CD4-positive, CD25-positive, alpha-beta regulatory T cell (primary cell): ENCODE data around the gene JAK1. TPM values are rescaled to one million over a fixed set of nuclear protein-coding genes. Genes with fewer than 3 reads are reported as not detected.

Experiments
- ATAC-seq, 2 donors: fragments of 150-1000 bp; cut with Tn5 transposase; one replicate each; pipeline ENCODE4 v1.10.0; 2021; ENCODE audit warnings: low read depth in 2 of 2, moderate number of reproducible peaks in 2 of 2, moderate library complexity in 1 of 2
- DNase-seq, 3 donors: peaks; one replicate each; pipeline versions ENCODE4 v3.0.0 to v3.0.0-alpha.2; 2012 to 2022; ENCODE audit warnings: mixed read lengths in 1 of 3
- H3K27ac ChIP-seq: one replicate; pipeline ENCODE4 v1.7.0; 2013; ENCODE audit warnings: mild to moderate bottlenecking, low read length; ENCODE audit not compliant: insufficient read depth, poor library complexity, severe bottlenecking
- H3K27me3 ChIP-seq: one replicate; pipeline ENCODE4 v1.7.0; 2013; ENCODE audit warnings: low read length; ENCODE audit not compliant: control insufficient read depth, insufficient read depth
- H3K36me3 ChIP-seq: one replicate; pipeline ENCODE4 v1.7.0; 2013; ENCODE audit warnings: mild to moderate bottlenecking, low read length, moderate library complexity; ENCODE audit not compliant: control insufficient read depth, insufficient read depth
- H3K4me1 ChIP-seq: 2 replicates; pipeline ENCODE4 v1.7.0; 2013; ENCODE audit warnings: mild to moderate bottlenecking, low read length; ENCODE audit not compliant: insufficient read depth, control insufficient read depth, poor library complexity, severe bottlenecking
- H3K4me3 ChIP-seq: one replicate; pipeline ENCODE4 v1.7.0; 2013; ENCODE audit warnings: low read depth, mild to moderate bottlenecking, low read length, moderate library complexity
- H3K9me3 ChIP-seq, 2 experiments: 1 replicate in 1 of 2; 2 replicates in 1 of 2; pipeline ENCODE4 v1.7.0; 2013; ENCODE audit warnings: low read length in 2 of 2, mild to moderate bottlenecking in 1 of 2, moderate library complexity in 1 of 2; ENCODE audit not compliant: control insufficient read depth in 2 of 2
- H3K27ac Mint-ChIP-seq, 3 donors: one replicate each; pipeline ENCODE4 v1.8.0; 2020 to 2022; ENCODE audit warnings: mild to moderate bottlenecking in 3 of 3, mixed read lengths in 3 of 3, moderate library complexity in 2 of 3
- H3K27me3 Mint-ChIP-seq: one replicate; pipeline ENCODE4 v1.8.0; 2022; ENCODE audit warnings: mild to moderate bottlenecking, mixed read lengths
- H3K36me3 Mint-ChIP-seq: one replicate; pipeline ENCODE4 v1.8.0; 2020; ENCODE audit warnings: mixed read lengths
- H3K4me1 Mint-ChIP-seq, 4 donors: one replicate each; pipeline ENCODE4 v1.8.0; 2020 to 2022; ENCODE audit warnings: mixed read lengths in 4 of 4, mild to moderate bottlenecking in 1 of 4
- H3K4me3 Mint-ChIP-seq, 4 donors: one replicate each; pipeline ENCODE4 v1.8.0; 2020 to 2022; ENCODE audit warnings: mild to moderate bottlenecking in 4 of 4, mixed read lengths in 4 of 4, moderate library complexity in 3 of 4
- H3K9me3 Mint-ChIP-seq, 7 donors: one replicate each; pipeline ENCODE4 v1.8.0; 2020 to 2022; ENCODE audit warnings: mixed read lengths in 7 of 7, mild to moderate bottlenecking in 3 of 7, moderate library complexity in 2 of 7
- polyA plus RNA-seq, 4 donors: library from polyadenylated mRNA; unstranded; fragments of 300-500 nt; fragmentation: Illumina TruSeq; gene quantifications; one replicate each; pipeline ENCODE4 v1.2.3, GENCODE V29; 2021
- total RNA-seq: library from RNA; stranded (reverse); gene quantifications from one replicate; pipeline ENCODE4 v1.2.3, GENCODE V29; 2022

Gene JAK1
- total and polyA plus RNA-seq, 5 donors from 2014 or later, result 215 to 333 (median 229) TPM

- Mint-ChIP-seq H3K9me3 (no peaks in the 10 kb centered on the region), H3K27ac (peak overlapping the region in 1 of 3 donors; percentile 50), H3K36me3 (peaks cover 5% of the 10 kb centered on the region), H3K27me3 (no peaks in the 10 kb centered on the region), H3K4me1 (peaks cover 60 to 97% (median 89%) of the 10 kb centered on the region in 4 donors), H3K4me3 (peak overlapping the region in 3 of 4 donors; percentile 3 to 79 (median 58))
- DNase-seq, result no peak
- no peak for ATAC-seq
- Histone ChIP-seq H3K36me3 (no peaks in the 10 kb centered on the region), H3K27ac (no peak overlapping the region), H3K4me3 (peak overlapping the region; percentile 14), H3K27me3 (no peaks in the 10 kb centered on the region), H3K4me1 (peaks cover 56% of the 10 kb centered on the region), H3K9me3 (no peaks in the 10 kb centered on the region)
Measured at GRCh38 chr1:64908575-64908974, 57.8 kb downstream of the JAK1 start.

DNA sequence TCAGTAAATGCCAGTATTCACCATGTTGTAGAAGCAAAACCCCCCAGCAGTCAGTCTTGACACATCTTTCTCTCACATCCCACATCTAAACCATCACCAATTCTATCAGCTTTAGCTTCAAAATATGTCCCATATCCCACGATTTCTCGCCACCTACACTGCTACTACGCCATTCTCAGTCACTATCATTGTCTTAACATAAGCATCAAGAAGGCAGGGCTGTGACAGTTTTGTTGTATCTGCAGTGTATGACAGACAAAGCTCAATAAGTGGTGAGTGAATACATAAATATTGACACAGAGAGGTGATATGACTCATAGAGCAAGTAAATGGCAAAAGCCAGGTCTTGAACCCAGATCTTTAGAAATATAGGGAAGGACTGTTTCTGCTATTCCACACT, 59.9 kb downstream of the JAK1 start:
- Mint-ChIP-seq H3K4me3 (peak overlapping the region; percentile 0 to 64 (median 26)), H3K27ac (peak overlapping the region; percentile 14 to 89 (median 52)), H3K9me3 (no peaks in the 10 kb centered on the region), H3K4me1 (peaks cover 53 to 96% (median 84%) of the 10 kb centered on the region in 4 donors), H3K27me3 (no peaks in the 10 kb centered on the region), H3K36me3 (peaks cover 5% of the 10 kb centered on the region)
- H3K9me3 ChIP-seq, result no peaks in the 10 kb centered on the region
- peaks cover 47% of the 10 kb centered on the region for H3K4me1 ChIP-seq
- no peak for DNase-seq
- no peaks in the 10 kb centered on the region for H3K36me3 ChIP-seq
- peak overlapping the region; percentile 5 for H3K4me3 ChIP-seq
- no peaks in the 10 kb centered on the region for H3K27me3 ChIP-seq
- peak overlapping the region; percentile 35 for H3K27ac ChIP-seq
- no peak for ATAC-seq

DNA sequence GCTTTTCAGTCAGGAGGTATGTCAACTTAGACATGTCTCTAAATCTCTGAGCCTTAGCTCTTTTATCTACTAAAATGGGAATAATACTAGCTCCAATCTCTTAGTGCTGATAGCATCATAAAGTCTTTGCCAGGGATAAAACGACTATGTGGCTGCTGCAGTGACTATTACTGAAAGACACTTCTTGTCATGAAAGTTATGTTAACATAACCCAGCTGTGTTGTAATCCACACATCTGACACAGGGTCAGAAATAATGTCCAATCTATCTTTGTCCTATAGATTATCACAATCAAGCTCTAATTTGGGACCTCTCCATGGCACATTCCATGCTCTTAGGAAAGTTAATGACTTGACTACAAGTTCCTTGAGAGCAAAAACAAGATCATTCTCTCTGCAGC, 62.8 kb downstream of the JAK1 start:
- Histone ChIP-seq H3K36me3 (peaks cover 5% of the 10 kb centered on the region), H3K4me1 (peaks cover 72% of the 10 kb centered on the region), H3K27ac (no peak overlapping the region), H3K9me3 (no peaks in the 10 kb centered on the region), H3K4me3 (peak overlapping the region; percentile 22), H3K27me3 (no peaks in the 10 kb centered on the region)
- Mint-ChIP-seq H3K36me3 (peaks cover 5% of the 10 kb centered on the region), H3K27ac (peak overlapping the region; percentile 5 to 48 (median 39)), H3K4me3 (peak overlapping the region in 2 of 4 donors; percentile 17 to 54), H3K9me3 (no peaks in the 10 kb centered on the region), H3K4me1 (peaks cover 52 to 95% (median 84%) of the 10 kb centered on the region in 4 donors), H3K27me3 (no peaks in the 10 kb centered on the region)
- no peak for DNase-seq
- no peak for ATAC-seq

- Mint-ChIP-seq H3K4me1 (peaks cover 48 to 94% (median 81%) of the 10 kb centered on the region in 4 donors), H3K27me3 (no peaks in the 10 kb centered on the region), H3K4me3 (peak overlapping the region in 2 of 4 donors; percentile 34 to 69), H3K9me3 (no peaks in the 10 kb centered on the region), H3K27ac (peak overlapping the region in 2 of 3 donors; percentile 16 to 52), H3K36me3 (peaks cover 8% of the 10 kb centered on the region)
- Histone ChIP-seq H3K9me3 (no peaks in the 10 kb centered on the region), H3K27ac (no peak overlapping the region), H3K27me3 (no peaks in the 10 kb centered on the region), H3K4me1 (peaks cover 72% of the 10 kb centered on the region), H3K4me3 (peak overlapping the region; percentile 2), H3K36me3 (peaks cover 5% of the 10 kb centered on the region)
- ATAC-seq (no peak), DNase-seq (no peak)
Measured at GRCh38 chr1:64901663-64902062, 64.7 kb downstream of the JAK1 start.

- Mint-ChIP-seq H3K36me3 (peaks cover 7% of the 10 kb centered on the region), H3K4me3 (peak overlapping the region; percentile 4 to 20 (median 9)), H3K4me1 (peaks cover 48 to 94% (median 82%) of the 10 kb centered on the region in 4 donors), H3K27ac (no peak overlapping the region), H3K9me3 (no peaks in the 10 kb centered on the region), H3K27me3 (no peaks in the 10 kb centered on the region)
- Histone ChIP-seq H3K36me3 (peaks cover 5% of the 10 kb centered on the region), H3K27me3 (no peaks in the 10 kb centered on the region), H3K9me3 (no peaks in the 10 kb centered on the region), H3K4me3 (no peak overlapping the region), H3K4me1 (peaks cover 77% of the 10 kb centered on the region), H3K27ac (no peak overlapping the region)
- no peak for DNase-seq
- no peak for ATAC-seq
Measured at GRCh38 chr1:64900916-64901315, 65.4 kb downstream of the JAK1 start.

GRCh38 chr1:64898107-64898861, 68.1 kb downstream of the JAK1 start:
- Histone ChIP-seq H3K27me3 (no peaks in the 10 kb centered on the region), H3K9me3 (no peaks in the 10 kb centered on the region), H3K4me1 (peaks cover 77% of the 10 kb centered on the region), H3K27ac (peak overlapping the region; percentile 18), H3K4me3 (peak overlapping the region; percentile 47), H3K36me3 (peaks cover 5% of the 10 kb centered on the region)
- Mint-ChIP-seq H3K27me3 (no peaks in the 10 kb centered on the region), H3K4me3 (peak overlapping the region in 3 of 4 donors; percentile 6 to 56 (median 39)), H3K9me3 (no peaks in the 10 kb centered on the region), H3K4me1 (peaks cover 54 to 96% (median 80%) of the 10 kb centered on the region in 4 donors), H3K27ac (peak overlapping the region in 1 of 3 donors; percentile 30), H3K36me3 (peaks cover 7% of the 10 kb centered on the region)
- peak in 1 of 3 donors; percentile 15 for DNase-seq
- peak; percentile 64 to 72 for ATAC-seq

- Mint-ChIP-seq H3K4me3 (peak overlapping the region in 3 of 4 donors; percentile 16 to 62 (median 39)), H3K9me3 (no peaks in the 10 kb centered on the region), H3K27ac (peak overlapping the region; percentile 34 to 73 (median 62)), H3K27me3 (no peaks in the 10 kb centered on the region), H3K36me3 (peaks cover 7% of the 10 kb centered on the region), H3K4me1 (peaks cover 61 to 97% (median 83%) of the 10 kb centered on the region in 4 donors)
- Histone ChIP-seq H3K36me3 (peaks cover 5% of the 10 kb centered on the region), H3K27ac (no peak overlapping the region), H3K4me3 (no peak overlapping the region), H3K9me3 (no peaks in the 10 kb centered on the region), H3K27me3 (no peaks in the 10 kb centered on the region), H3K4me1 (peaks cover 89% of the 10 kb centered on the region)
- DNase-seq (no peak), ATAC-seq (no peak)
Measured at GRCh38 chr1:64896551-64896950, 69.8 kb downstream of the JAK1 start.
